WTC11 (cell line): ENCODE measurements around the gene DIDO1. TPM values are rescaled to one million over a fixed set of nuclear protein-coding genes. Genes with fewer than 3 reads are reported as not detected.

Experiments used
- ATAC-seq: fragments of 200-7000 bp; cut with Tn5 transposase; 2 replicates; pipeline ENCODE4 v1.10.0; 2021; ENCODE audit warnings: mild to moderate bottlenecking, moderate library complexity
- CTCF ChIA-PET: fragments of 300-600 bp; sonication (Branson Sonifier 250); formaldehyde crosslinking; loops from one replicate; lab custom pipeline; 2021; ENCODE audit warnings: antibody characterized with exemption; lab: Charles Lee
- POLR2A ChIA-PET: fragments of 350-600 bp; sonication (Branson Sonifier 250); formaldehyde crosslinking; loops from one replicate; lab custom pipeline; 2021; ENCODE audit warnings: antibody characterized with exemption; lab: Charles Lee
- DNase-seq: peaks from one replicate; pipeline ENCODE4 v3.0.0; 2021; ENCODE audit warnings: low spot score
- H3K27ac Mint-ChIP-seq: 2 replicates; pipeline ENCODE4 v1.8.0; 2021; ENCODE audit warnings: mixed read lengths
- H3K27me3 Mint-ChIP-seq: 2 replicates; pipeline ENCODE4 v1.8.0; 2021; ENCODE audit warnings: low read depth, mild to moderate bottlenecking, moderate library complexity, mixed read lengths
- H3K36me3 Mint-ChIP-seq: 2 replicates; pipeline ENCODE4 v1.8.0; 2021; ENCODE audit warnings: mixed read lengths
- H3K4me1 Mint-ChIP-seq: 2 replicates; pipeline ENCODE4 v1.8.0; 2022; ENCODE audit warnings: mixed read lengths
- H3K4me3 Mint-ChIP-seq: 2 replicates; pipeline ENCODE4 v1.8.0; 2021; ENCODE audit warnings: mild to moderate bottlenecking, moderate library complexity, mixed read lengths
- H3K9me3 Mint-ChIP-seq: 2 replicates; pipeline ENCODE4 v1.8.0; 2021; ENCODE audit warnings: mixed read lengths
- CBFB ChIP-seq: sonication (generic); formaldehyde crosslinking; IDR thresholded peaks from 2 replicates; pipeline ENCODE4 v1.8.1; 2022; ENCODE audit warnings: mild to moderate bottlenecking, low read depth, missing genetic modification reagents
- FOXK1 ChIP-seq: sonication (generic); formaldehyde crosslinking; IDR thresholded peaks from 2 replicates; pipeline ENCODE4 v1.8.0; 2022; ENCODE audit warnings: mild to moderate bottlenecking, moderate library complexity, missing genetic modification reagents
- GABPB1 ChIP-seq: sonication (generic); formaldehyde crosslinking; IDR thresholded peaks from 2 replicates; pipeline ENCODE4 v1.8.1; 2023; ENCODE audit warnings: mild to moderate bottlenecking, missing genetic modification reagents
- IRF2 ChIP-seq: sonication (generic); formaldehyde crosslinking; IDR thresholded peaks from 2 replicates; pipeline ENCODE4 v1.8.0; 2022; ENCODE audit warnings: low read depth, missing genetic modification reagents, borderline replicate concordance
- NFYB ChIP-seq: sonication (generic); formaldehyde crosslinking; conservative IDR thresholded peaks from 2 replicates; pipeline ENCODE4 v1.8.0; 2022; ENCODE audit warnings: low read depth, missing genetic modification reagents
- NR2C2 ChIP-seq: sonication (generic); formaldehyde crosslinking; IDR thresholded peaks from 2 replicates; pipeline ENCODE4 v1.8.0; 2022; ENCODE audit warnings: mild to moderate bottlenecking, missing genetic modification reagents
- NR3C1 ChIP-seq: sonication (generic); formaldehyde crosslinking; conservative IDR thresholded peaks from 2 replicates; pipeline ENCODE4 v1.8.1; 2023; ENCODE audit warnings: low read depth, mild to moderate bottlenecking, missing genetic modification reagents
- SP1 ChIP-seq: sonication (generic); formaldehyde crosslinking; conservative IDR thresholded peaks from 2 replicates; pipeline ENCODE4 v1.8.1; 2022; ENCODE audit warnings: missing genetic modification reagents
- TEAD1 ChIP-seq: sonication (generic); formaldehyde crosslinking; IDR thresholded peaks from 2 replicates; pipeline ENCODE4 v1.8.0; 2022; ENCODE audit warnings: mild to moderate bottlenecking, missing genetic modification reagents
- TP53 ChIP-seq: sonication (generic); formaldehyde crosslinking; IDR thresholded peaks from 2 replicates; pipeline ENCODE4 v1.8.1; 2023; ENCODE audit warnings: mild to moderate bottlenecking, missing genetic modification reagents
- ZNF232 ChIP-seq: sonication (generic); formaldehyde crosslinking; IDR thresholded peaks from 2 replicates; pipeline ENCODE4 v1.8.0; 2022; ENCODE audit warnings: mild to moderate bottlenecking, missing genetic modification reagents
- ZNF263 ChIP-seq: sonication (generic); formaldehyde crosslinking; IDR thresholded peaks from 2 replicates; pipeline ENCODE4 v1.8.1; 2022; ENCODE audit warnings: low read depth, mild to moderate bottlenecking, moderate library complexity, missing genetic modification reagents
- ZNF423 ChIP-seq: fragments of 250-450 bp; sonication (Bioruptor Pico); IDR thresholded peaks from 2 replicates; pipeline ENCODE4 v2.1.2; 2022; ENCODE audit warnings: mild to moderate bottlenecking, moderate library complexity
- total RNA-seq: library from RNA; stranded (reverse); gene quantifications from 3 replicates; pipeline ENCODE4 v1.2.3, GENCODE V29; 2021
- TF ChIP-seq, protein P1 (sequence below): sonication (generic); formaldehyde crosslinking; IDR thresholded peaks from 2 replicates; pipeline ENCODE4 v1.8.0; 2022; ENCODE audit warnings: missing genetic modification reagents
- TF ChIP-seq, protein P2 (sequence below): sonication (generic); formaldehyde crosslinking; IDR thresholded peaks from 2 replicates; pipeline ENCODE4 v1.8.1; 2023; ENCODE audit warnings: mild to moderate bottlenecking, missing genetic modification reagents, moderate library complexity
- TF ChIP-seq, protein P3 (sequence below): fragments of 250-450 bp; sonication (Bioruptor Pico); IDR thresholded peaks from 2 replicates; pipeline ENCODE4 v2.1.2; 2022; ENCODE audit warnings: mild to moderate bottlenecking, moderate library complexity
- TF ChIP-seq, protein P4 (sequence below): sonication (generic); formaldehyde crosslinking; IDR thresholded peaks from 2 replicates; pipeline ENCODE4 v1.8.1; 2022; ENCODE audit warnings: mild to moderate bottlenecking, moderate library complexity, missing genetic modification reagents

Gene DIDO1
- total RNA-seq, 1 experiment from 2014 or later, result 87.3 TPM

DNA sequence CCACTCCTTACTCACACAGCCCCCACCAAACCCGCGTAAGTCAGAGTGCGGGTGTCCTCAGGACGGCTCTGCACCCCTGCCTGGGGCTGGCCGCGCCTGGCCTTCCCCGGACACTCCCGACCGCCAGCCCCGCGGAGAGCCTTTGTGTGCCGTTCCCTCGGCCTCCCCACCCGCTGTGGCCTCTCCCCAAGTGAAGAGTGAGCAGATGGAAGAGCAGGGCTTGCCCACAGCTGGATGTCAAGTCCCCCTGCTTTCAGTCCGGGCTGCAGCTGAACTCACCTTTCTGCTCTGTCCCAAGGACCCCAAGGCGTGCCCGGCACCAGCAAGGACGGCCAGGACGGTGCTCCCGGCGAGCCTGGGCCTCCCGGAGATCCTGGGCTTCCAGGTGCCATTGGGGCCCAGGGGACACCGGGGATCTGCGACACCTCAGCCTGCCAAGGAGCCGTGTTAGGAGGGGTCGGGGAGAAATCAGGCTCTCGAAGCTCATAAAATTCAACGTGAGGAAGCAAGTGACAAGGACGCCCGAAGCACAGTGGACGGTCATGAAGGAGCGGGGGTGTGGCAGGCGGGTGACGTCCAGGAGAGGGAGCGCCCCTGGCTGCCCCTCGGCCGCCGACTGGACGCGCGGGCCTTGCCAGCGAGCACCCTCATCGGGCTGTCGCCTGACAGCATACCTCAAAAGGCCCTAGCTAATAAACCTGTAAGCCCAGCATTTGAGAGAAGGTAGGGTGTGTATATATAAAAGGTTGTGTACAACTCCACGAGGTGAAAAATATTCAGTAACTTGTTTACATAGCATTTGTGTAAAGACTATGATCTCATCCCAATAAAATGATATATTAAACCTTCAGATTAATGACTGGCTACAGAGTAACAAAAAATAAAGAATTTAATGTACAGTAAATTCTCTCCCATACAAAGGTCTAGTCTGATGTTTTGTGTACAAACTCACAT lies 85.8 kb downstream of the DIDO1 start:
- Mint-ChIP-seq H3K9me3 (peaks cover 8% of the 10 kb centered on the region), H3K36me3 (peaks cover 22% of the 10 kb centered on the region), H3K4me1 (peaks cover 13% of the 10 kb centered on the region), H3K4me3 (no peak overlapping the region), H3K27ac (0 out of 2 replicates have a peak overlapping the region, but pooled peaks have one; percentile 49), H3K27me3 (no peaks in the 10 kb centered on the region)
- ATAC-seq (no peak), DNase-seq (no peak)
- POLR2A ChIA-PET, result no interaction called here
- TF ChIP-seq ZNF423 (CRISPR knock-in tag) (peak; percentile 79), ZNF263 (CRISPR knock-in tag) (no peak)
- CTCF ChIA-PET, result interaction anchor here (0.6 to 1.8 kb wide), 2 partner anchors 18 to 1791 kb away, joined by 3 read pairs; no protein-coding TSS in a partner anchor

DNA sequence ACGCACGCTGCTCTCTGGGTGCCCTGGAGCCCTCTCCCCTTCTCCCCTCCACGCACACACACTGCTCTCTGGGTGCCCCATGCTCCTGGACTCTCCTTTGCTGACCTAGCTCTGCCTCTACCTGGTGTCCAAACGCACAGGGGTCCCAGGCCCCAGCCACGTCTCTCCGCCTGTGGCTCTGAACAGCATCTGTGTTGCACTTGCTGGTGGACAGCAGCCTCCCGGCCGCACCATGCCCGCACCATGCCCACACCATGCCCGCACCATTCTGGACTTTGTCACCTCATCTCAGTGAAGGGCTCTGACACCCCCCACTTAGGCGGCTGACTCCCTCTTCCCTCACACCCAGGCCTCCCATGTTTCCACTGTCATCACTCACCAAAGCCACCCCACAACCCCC lies 86.5 kb downstream of the DIDO1 start:
- ATAC-seq, result no peak
- H3K4me3 Mint-ChIP-seq, result no peak overlapping the region
- peaks cover 19% of the 10 kb centered on the region for H3K36me3 Mint-ChIP-seq
- CTCF ChIA-PET, result no interaction called here
- peaks cover 8% of the 10 kb centered on the region for H3K9me3 Mint-ChIP-seq
- TF ChIP-seq, protein P1, sequence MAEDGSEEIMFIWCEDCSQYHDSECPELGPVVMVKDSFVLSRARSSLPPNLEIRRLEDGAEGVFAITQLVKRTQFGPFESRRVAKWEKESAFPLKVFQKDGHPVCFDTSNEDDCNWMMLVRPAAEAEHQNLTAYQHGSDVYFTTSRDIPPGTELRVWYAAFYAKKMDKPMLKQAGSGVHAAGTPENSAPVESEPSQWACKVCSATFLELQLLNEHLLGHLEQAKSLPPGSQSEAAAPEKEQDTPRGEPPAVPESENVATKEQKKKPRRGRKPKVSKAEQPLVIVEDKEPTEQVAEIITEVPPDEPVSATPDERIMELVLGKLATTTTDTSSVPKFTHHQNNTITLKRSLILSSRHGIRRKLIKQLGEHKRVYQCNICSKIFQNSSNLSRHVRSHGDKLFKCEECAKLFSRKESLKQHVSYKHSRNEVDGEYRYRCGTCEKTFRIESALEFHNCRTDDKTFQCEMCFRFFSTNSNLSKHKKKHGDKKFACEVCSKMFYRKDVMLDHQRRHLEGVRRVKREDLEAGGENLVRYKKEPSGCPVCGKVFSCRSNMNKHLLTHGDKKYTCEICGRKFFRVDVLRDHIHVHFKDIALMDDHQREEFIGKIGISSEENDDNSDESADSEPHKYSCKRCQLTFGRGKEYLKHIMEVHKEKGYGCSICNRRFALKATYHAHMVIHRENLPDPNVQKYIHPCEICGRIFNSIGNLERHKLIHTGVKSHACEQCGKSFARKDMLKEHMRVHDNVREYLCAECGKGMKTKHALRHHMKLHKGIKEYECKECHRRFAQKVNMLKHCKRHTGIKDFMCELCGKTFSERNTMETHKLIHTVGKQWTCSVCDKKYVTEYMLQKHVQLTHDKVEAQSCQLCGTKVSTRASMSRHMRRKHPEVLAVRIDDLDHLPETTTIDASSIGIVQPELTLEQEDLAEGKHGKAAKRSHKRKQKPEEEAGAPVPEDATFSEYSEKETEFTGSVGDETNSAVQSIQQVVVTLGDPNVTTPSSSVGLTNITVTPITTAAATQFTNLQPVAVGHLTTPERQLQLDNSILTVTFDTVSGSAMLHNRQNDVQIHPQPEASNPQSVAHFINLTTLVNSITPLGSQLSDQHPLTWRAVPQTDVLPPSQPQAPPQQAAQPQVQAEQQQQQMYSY (CRISPR knock-in tag), result no peak
- TF ChIP-seq CBFB (CRISPR knock-in tag) (no peak), NR3C1 (no peak), NR2C2 (CRISPR knock-in tag) (no peak), FOXK1 (CRISPR knock-in tag) (no peak), GABPB1 (CRISPR knock-in tag) (no peak), SP1 (CRISPR knock-in tag) (no peak), IRF2 (CRISPR knock-in tag) (no peak), TEAD1 (CRISPR knock-in tag) (no peak), ZNF232 (no peak), NFYB (CRISPR knock-in tag) (no peak), TP53 (no peak)
- TF ChIP-seq, protein P2, sequence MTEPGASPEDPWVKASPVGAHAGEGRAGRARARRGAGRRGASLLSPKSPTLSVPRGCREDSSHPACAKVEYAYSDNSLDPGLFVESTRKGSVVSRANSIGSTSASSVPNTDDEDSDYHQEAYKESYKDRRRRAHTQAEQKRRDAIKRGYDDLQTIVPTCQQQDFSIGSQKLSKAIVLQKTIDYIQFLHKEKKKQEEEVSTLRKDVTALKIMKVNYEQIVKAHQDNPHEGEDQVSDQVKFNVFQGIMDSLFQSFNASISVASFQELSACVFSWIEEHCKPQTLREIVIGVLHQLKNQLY, result no peak
- TF ChIP-seq, protein P3, sequence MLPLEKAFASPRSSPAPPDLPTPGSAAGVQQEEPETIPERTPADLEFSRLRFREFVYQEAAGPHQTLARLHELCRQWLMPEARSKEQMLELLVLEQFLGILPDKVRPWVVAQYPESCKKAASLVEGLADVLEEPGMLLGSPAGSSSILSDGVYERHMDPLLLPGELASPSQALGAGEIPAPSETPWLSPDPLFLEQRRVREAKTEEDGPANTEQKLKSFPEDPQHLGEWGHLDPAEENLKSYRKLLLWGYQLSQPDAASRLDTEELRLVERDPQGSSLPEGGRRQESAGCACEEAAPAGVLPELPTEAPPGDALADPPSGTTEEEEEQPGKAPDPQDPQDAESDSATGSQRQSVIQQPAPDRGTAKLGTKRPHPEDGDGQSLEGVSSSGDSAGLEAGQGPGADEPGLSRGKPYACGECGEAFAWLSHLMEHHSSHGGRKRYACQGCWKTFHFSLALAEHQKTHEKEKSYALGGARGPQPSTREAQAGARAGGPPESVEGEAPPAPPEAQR (CRISPR knock-in tag), result no peak
- TF ChIP-seq, protein P4, sequence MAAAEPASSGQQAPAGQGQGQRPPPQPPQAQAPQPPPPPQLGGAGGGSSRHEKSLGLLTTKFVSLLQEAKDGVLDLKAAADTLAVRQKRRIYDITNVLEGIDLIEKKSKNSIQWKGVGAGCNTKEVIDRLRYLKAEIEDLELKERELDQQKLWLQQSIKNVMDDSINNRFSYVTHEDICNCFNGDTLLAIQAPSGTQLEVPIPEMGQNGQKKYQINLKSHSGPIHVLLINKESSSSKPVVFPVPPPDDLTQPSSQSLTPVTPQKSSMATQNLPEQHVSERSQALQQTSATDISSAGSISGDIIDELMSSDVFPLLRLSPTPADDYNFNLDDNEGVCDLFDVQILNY, result no peak
- peaks cover 13% of the 10 kb centered on the region for H3K4me1 Mint-ChIP-seq
- no peaks in the 10 kb centered on the region for H3K27me3 Mint-ChIP-seq
- H3K27ac Mint-ChIP-seq, result peak overlapping the region; percentile 70; the same call in 1 of the 2 replicates
- no peak for DNase-seq
- POLR2A ChIA-PET, result no interaction called here
